HepG2 (cell line): ENCODE data around the gene NFX1. TPM values are rescaled to one million over a fixed set of nuclear protein-coding genes. Genes with fewer than 3 reads are reported as not detected.

Experiments used
- ATAC-seq: fragments of 200-7000 bp; cut with Tn5 transposase; 3 replicates; pipeline ENCODE4 v1.9.1; 2020; ENCODE audit warnings: mild to moderate bottlenecking, moderate library complexity
- BruUV-seq: library from RNA; stranded (reverse); fragments of 400-500 nt; replicated peaks from 2 replicates; lab custom pipeline; 2021; lab: Mats Ljungman, UMichigan
- CTCF ChIA-PET: fragments of 300-600 bp; formaldehyde crosslinking; extraction: SDS; loops from one replicate; lab custom pipeline; 2021; ENCODE audit warnings: low total read pairs, inconsistent platforms, low intra/inter-chr PET ratio; lab: Yijun Ruan, JAX
- POLR2A ChIA-PET: fragments of 350-600 bp; sonication (Branson Sonifier 250); formaldehyde crosslinking; loops from one replicate; lab custom pipeline; 2020; ENCODE audit warnings: antibody characterized with exemption, inconsistent platforms; lab: Yijun Ruan, JAX
- DNase-seq: peaks from one replicate; pipeline ENCODE4 v3.0.0-alpha.2; 2015; ENCODE audit warnings: low spot score
- FAIRE-seq: peaks from 3 replicates; lab custom pipeline; 2011; peaks lifted over from hg19 to GRCh38; lab: Jason Lieb, UNC
- H2AFZ ChIP-seq: one replicate; pipeline ENCODE4 v1.6.1; 2011; ENCODE audit warnings: low read length, inconsistent platforms
- H3K27ac ChIP-seq: fragments of 300-600 bp; 3 replicates; pipeline ENCODE4 v1.8.0; 2011; ENCODE audit warnings: mixed run types, mild to moderate bottlenecking, mixed read lengths, low read length, inconsistent platforms; ENCODE audit not compliant: insufficient read depth; ENCODE audit errors: extremely low read length
- H3K27me3 ChIP-seq, 2 experiments: fragments of 200-600 bp in 1 of 2; 2 replicates in 1 of 2; 3 replicates in 1 of 2; pipeline versions ENCODE4 v1.6.0 to v1.8.0; 2011; ENCODE audit warnings: low read length in 2 of 2, mild to moderate bottlenecking in 2 of 2, moderate library complexity in 2 of 2, inconsistent platforms in 1 of 2; ENCODE audit not compliant: insufficient read depth in 2 of 2, control insufficient read depth in 1 of 2
- H3K36me3 ChIP-seq, 2 experiments: fragments of 200-600 bp in 1 of 2; replicated peaks in 1 of 2; 2 replicates in 1 of 2; 3 replicates in 1 of 2; pipeline versions ENCODE4 v1.5.1 to v1.8.0; 2011; ENCODE audit warnings: low read length in 2 of 2, inconsistent platforms in 1 of 2; ENCODE audit not compliant: insufficient read depth in 2 of 2, control insufficient read depth in 1 of 2
- H3K4me1 ChIP-seq: 2 replicates; pipeline ENCODE4 v1.5.1; 2012; ENCODE audit warnings: low read length, inconsistent platforms; ENCODE audit not compliant: insufficient read depth
- H3K4me2 ChIP-seq: 2 replicates; pipeline ENCODE4 v1.6.0; 2011; ENCODE audit warnings: low read depth, low read length, inconsistent platforms
- H3K4me3 ChIP-seq, 3 experiments: fragments of 200-600 bp in 1 of 3; sonication (generic), shearing (Covaris generic) in 1 of 3; replicated peaks in 1 of 3; 2 replicates each; pipeline ENCODE4 v1.5.1; 2011 to 2016; ENCODE audit warnings: low read length in 3 of 3, inconsistent platforms in 2 of 3, low read depth in 2 of 3, mild to moderate bottlenecking in 2 of 3, control low read depth in 1 of 3, mixed read lengths in 1 of 3; ENCODE audit not compliant: insufficient read depth in 1 of 3
- H3K79me2 ChIP-seq: one replicate; pipeline ENCODE4 v1.6.1; 2011; ENCODE audit warnings: low read length, inconsistent platforms; ENCODE audit not compliant: insufficient read depth
- H3K9ac ChIP-seq: 2 replicates; pipeline ENCODE4 v1.6.0; 2011; ENCODE audit warnings: mild to moderate bottlenecking, low read depth, low read length, inconsistent platforms; ENCODE audit not compliant: insufficient read depth
- H3K9me3 ChIP-seq: 2 replicates; pipeline ENCODE4 v1.5.1; 2012; ENCODE audit warnings: mild to moderate bottlenecking, low read length
- H4K20me1 ChIP-seq: 2 replicates; pipeline ENCODE4 v1.6.0; 2011; ENCODE audit warnings: inconsistent platforms, mild to moderate bottlenecking, low read length, moderate library complexity; ENCODE audit not compliant: insufficient read depth
- ATF7 ChIP-seq, 2 experiments: fragments of 450-650 bp in 1 of 2; sonication (generic) in 1 of 2; formaldehyde crosslinking in 1 of 2; IDR thresholded peaks; 2 replicates each; pipeline versions ENCODE4 v1.4.0 to v1.6.1; 2016 to 2020; ENCODE audit warnings: antibody characterized with exemption in 1 of 2, mild to moderate bottlenecking in 1 of 2, missing genetic modification reagents in 1 of 2
- FOXM1 ChIP-seq: sonication (generic); formaldehyde crosslinking; IDR thresholded peaks from 2 replicates; pipeline ENCODE4 v1.5.0; 2020; ENCODE audit warnings: missing genetic modification reagents
- PREB ChIP-seq: sonication (generic); formaldehyde crosslinking; IDR thresholded peaks from 2 replicates; pipeline ENCODE4 v1.4.0; 2020; ENCODE audit warnings: missing genetic modification reagents
- RARG ChIP-seq: sonication (generic); formaldehyde crosslinking; IDR thresholded peaks from 2 replicates; pipeline ENCODE4 v1.4.0; 2020; ENCODE audit warnings: low read depth, mild to moderate bottlenecking, missing genetic modification reagents
- SAP130 ChIP-seq: IDR thresholded peaks from 2 replicates; pipeline ENCODE4 v1.6.1; 2016; ENCODE audit warnings: low read depth
- SATB2 ChIP-seq: sonication (generic); formaldehyde crosslinking; IDR thresholded peaks from 2 replicates; pipeline ENCODE4 v1.5.0; 2020; ENCODE audit warnings: missing genetic modification reagents
- SCMH1 ChIP-seq: sonication (generic); formaldehyde crosslinking; IDR thresholded peaks from 2 replicates; pipeline ENCODE4 v1.9.0; 2021; ENCODE audit warnings: missing genetic modification reagents, mild to moderate bottlenecking, borderline replicate concordance
- SKIL ChIP-seq: sonication (generic); formaldehyde crosslinking; IDR thresholded peaks from 2 replicates; pipeline ENCODE4 v1.8.0; 2022; ENCODE audit warnings: missing genetic modification reagents, mild to moderate bottlenecking, moderate library complexity, borderline replicate concordance
- SMYD3 ChIP-seq: sonication (generic); formaldehyde crosslinking; IDR thresholded peaks from 2 replicates; pipeline ENCODE4 v1.8.1; 2023; ENCODE audit warnings: mild to moderate bottlenecking, missing genetic modification reagents
- SP1 ChIP-seq, 2 experiments: fragments of 450-650 bp in 1 of 2; sonication (generic) in 1 of 2; formaldehyde crosslinking in 1 of 2; IDR thresholded peaks; 2 replicates each; pipeline versions ENCODE4 v1.4.0 to v1.6.1; 2016 to 2020; ENCODE audit warnings: missing genetic modification reagents in 1 of 2
- ZBTB3 ChIP-seq: sonication (generic); formaldehyde crosslinking; IDR thresholded peaks from 2 replicates; pipeline ENCODE4 v1.4.0; 2020; ENCODE audit warnings: low read depth, mild to moderate bottlenecking, moderate library complexity, missing genetic modification reagents, borderline replicate concordance
- ZFAT ChIP-seq: sonication (generic); formaldehyde crosslinking; conservative IDR thresholded peaks from 2 replicates; pipeline ENCODE4 v1.8.1; 2023; ENCODE audit warnings: missing genetic modification reagents, inconsistent platforms
- ZNF652 ChIP-seq: IDR thresholded peaks from 2 replicates; pipeline ENCODE4 v1.6.1; 2016; ENCODE audit warnings: low read depth, borderline replicate concordance
- ZNF841 ChIP-seq: sonication (generic); formaldehyde crosslinking; IDR thresholded peaks from 2 replicates; pipeline ENCODE4 v1.8.1; 2023; ENCODE audit warnings: missing genetic modification reagents, borderline replicate concordance
- whole genome bisulfite sequencing: methylation state at CpG from one replicate; pipeline ENCODE4 v1.1.6; 2017; ENCODE audit warnings: low lambda C conversion rate; 5-methylcytosine and 5-hydroxymethylcytosine counted together
- in situ Hi-C: cut with HindIII; loops from 2 replicates; pipeline ENCODE4 v1.10.0; 2017; ENCODE audit warnings: low pct_unique_long_range_greater_than_20kb; ENCODE audit not compliant: extremely low pct_ligation_motif_present
- intact Hi-C: fragments of 100-400 bp; cut with micrococcal nuclease; formaldehyde crosslinking; loops from one replicate; pipeline ENCODE4 v1.10.0; 2022; ENCODE audit not compliant: unreplicated experiment
- polyA plus RNA-seq, 8 experiments: library from polyadenylated mRNA; depleted of rRNA in 3 of 8; stranded (reverse) in 7 of 8; unstranded in 1 of 8; fragments of >200 nt; fragmentation: Illumina TruSeq in 4 of 8; extraction: Trizol in 4 of 8; gene quantifications; 2 replicates each; pipeline versions ENCODE4 v1.2.1 to v1.2.3, GENCODE V29; 2011 to 2016; ENCODE audit warnings: low read depth in 4 of 8, missing spikeins in 1 of 8, mixed read lengths in 1 of 8; ENCODE audit not compliant: insufficient read depth in 1 of 8
- total RNA-seq, 5 experiments: library from RNA; depleted of rRNA; stranded (reverse); fragments of >200 nt; fragmentation: Illumina TruSeq; extraction: Trizol; gene quantifications; 2 replicates each; pipeline ENCODE4 v1.2.3, GENCODE V29; 2016; ENCODE audit warnings: low read depth in 1 of 5
- TF ChIP-seq, protein P1 (sequence below): IDR thresholded peaks from 2 replicates; pipeline ENCODE4 v1.6.1; 2016

The NFX1 gene
- total and polyA plus RNA-seq, 2 of the 13 experiments (the other 11 are each of a cell fraction or from before 2014, with no cell fraction given) = 23.9 to 27.5 TPM

GRCh38 chr9:33246269-33246860 is 44.0 kb upstream of the NFX1 start:
- intact Hi-C loops (no loop called here), in situ Hi-C loops (no loop called here)
- no TSS peak for BruUV-seq
- no peak for FAIRE-seq
- CTCF ChIA-PET = no interaction called here
- peaks cover 2 to 5% of the 10 kb centered on the region in 2 experiments; a peak in 1 of 5 replicates for H3K36me3 ChIP-seq
- H3K4me2 ChIP-seq = no peak overlapping the region
- peaks cover 20% of the 10 kb centered on the region for H3K4me1 ChIP-seq
- TF ChIP-seq FOXM1 (CRISPR knock-in tag) (no peak), ZFAT (CRISPR knock-in tag) (no peak), SMYD3 (CRISPR knock-in tag) (no peak), RARG (CRISPR knock-in tag) (no peak), ZNF841 (CRISPR knock-in tag) (no peak), ZNF652 (no peak), SKIL (no peak), ZBTB3 (no peak), SCMH1 (no peak), SATB2 (CRISPR knock-in tag) (no peak), ATF7 (IDR thresholded peaks at IDR 0.05) (no peak), ATF7 (CRISPR knock-in tag; IDR thresholded peaks at IDR 0.05) (no peak), SP1 (IDR thresholded peaks at IDR 0.05) (no peak), SP1 (CRISPR knock-in tag; IDR thresholded peaks at IDR 0.05) (no peak), PREB (CRISPR knock-in tag) (no peak), SAP130 (CRISPR knock-in tag) (no peak)
- TF ChIP-seq, protein P1, sequence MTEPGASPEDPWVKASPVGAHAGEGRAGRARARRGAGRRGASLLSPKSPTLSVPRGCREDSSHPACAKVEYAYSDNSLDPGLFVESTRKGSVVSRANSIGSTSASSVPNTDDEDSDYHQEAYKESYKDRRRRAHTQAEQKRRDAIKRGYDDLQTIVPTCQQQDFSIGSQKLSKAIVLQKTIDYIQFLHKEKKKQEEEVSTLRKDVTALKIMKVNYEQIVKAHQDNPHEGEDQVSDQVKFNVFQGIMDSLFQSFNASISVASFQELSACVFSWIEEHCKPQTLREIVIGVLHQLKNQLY = no peak
- H3K27ac ChIP-seq = no peak overlapping the region
- no peak for DNase-seq
- H3K9me3 ChIP-seq = no peaks in the 10 kb centered on the region
- no peaks in the 10 kb centered on the region for H3K79me2 ChIP-seq
- H3K27me3 ChIP-seq = no peaks in the 10 kb centered on the region
- no peak overlapping the region for H3K4me3 ChIP-seq
- 75% methylated on average over 6 of the region's 9 CpGs for WGBS
- no peak overlapping the region for H2AFZ ChIP-seq
- POLR2A ChIA-PET = no interaction called here
- H3K9ac ChIP-seq = no peak overlapping the region
- H4K20me1 ChIP-seq = no peaks in the 10 kb centered on the region
- ATAC-seq = no peak
